Left lung (tissue), 14 donors: ENCODE data around the gene TLCD2. TPM values are rescaled to one million over a fixed set of nuclear protein-coding genes. Genes with fewer than 3 reads are reported as not detected.

ENCODE experiments used
- ATAC-seq: fragments of 200-7000 bp; cut with Tn5 transposase; one replicate; pipeline ENCODE4 v1.9.1; 2020; ENCODE audit warnings: moderate library complexity
- DNase-seq, 4 donors: peaks; one replicate each; pipeline ENCODE4 v3.0.0-alpha.2; 2013 to 2020
- H3K27ac ChIP-seq, 2 donors: fragments of 200-600 bp; sonication (generic) in 1 of 2; one replicate each; pipeline versions ENCODE4 v1.5.0 to v1.8.0; 2020 to 2021
- H3K27me3 ChIP-seq, 2 donors: fragments of 200-600 bp; sonication (generic) in 1 of 2; one replicate each; pipeline versions ENCODE4 v1.5.0 to v1.8.0; 2020 to 2021
- H3K36me3 ChIP-seq, 2 donors: fragments of 200-600 bp; sonication (generic) in 1 of 2; one replicate each; pipeline versions ENCODE4 v1.5.0 to v1.8.0; 2020 to 2021
- H3K4me1 ChIP-seq, 2 donors: fragments of 200-600 bp; one replicate each; pipeline ENCODE4 v1.8.0; 2021
- H3K4me3 ChIP-seq, 2 donors: fragments of 200-600 bp; sonication (generic) in 1 of 2; one replicate each; pipeline versions ENCODE4 v1.5.0 to v1.8.0; 2020 to 2021; ENCODE audit warnings: mild to moderate bottlenecking in 1 of 2
- H3K9me3 ChIP-seq, 2 donors: fragments of 200-600 bp; sonication (generic) in 1 of 2; one replicate each; pipeline versions ENCODE4 v1.5.0 to v1.8.0; 2020 to 2021
- intact Hi-C, 2 donors: fragments of 100-400 bp; cut with DNase I; formaldehyde crosslinking; loops; one replicate each; pipeline versions ENCODE4 v1.11.2 to v1.14.2; 2022
- long read RNA-seq, 12 donors: library from polyadenylated mRNA in 2 of 12; unstranded in 2 of 12; transcript quantifications; one replicate each; pipeline ENCODE4 v2.0.0 and lab custom pipeline, GENCODE V29; 2019 to 2026
- polyA plus RNA-seq, 6 donors: library from polyadenylated mRNA; unstranded; fragments of 120-200 nt; gene quantifications; one replicate each; pipeline ENCODE4 v1.2.1, GENCODE V29; 2013; ENCODE audit not compliant: insufficient read length in 6 of 6
- total RNA-seq, 2 donors: library from RNA; stranded (reverse); fragmentation: NEBNext Ultra II Directional; extraction: Animal tissue kit (Norgen Biotek cat#: 25700); gene quantifications; one replicate each; pipeline ENCODE4 v1.2.1, GENCODE V29; 2021
- TF ChIP-seq, protein P1 (sequence below), 2 donors: fragments of 200-600 bp; sonication (generic) in 1 of 2; IDR thresholded peaks; one replicate each; pipeline versions ENCODE4 v1.5.0 to v1.8.0; 2021; ENCODE audit warnings: antibody characterized with exemption in 2 of 2
- donor health status: DM: no; HTN: yes; CAD: no.
- donor health status: DM: no; HTN: no; CAD: no.

The TLCD2 gene, protein sequence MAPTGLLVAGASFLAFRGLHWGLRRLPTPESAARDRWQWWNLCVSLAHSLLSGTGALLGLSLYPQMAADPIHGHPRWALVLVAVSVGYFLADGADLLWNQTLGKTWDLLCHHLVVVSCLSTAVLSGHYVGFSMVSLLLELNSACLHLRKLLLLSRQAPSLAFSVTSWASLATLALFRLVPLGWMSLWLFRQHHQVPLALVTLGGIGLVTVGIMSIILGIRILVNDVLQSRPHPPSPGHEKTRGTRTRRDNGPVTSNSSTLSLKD
- total RNA-seq (10 to 100 TPM in 1 of 2 donors, 1 to 10 TPM in 1; 7.3 to 14.4 TPM), polyA plus RNA-seq (10 to 100 TPM in 3 of 6 donors, 1 to 10 TPM in 3; 8.3 to 12.8 (median 10.4) TPM)
- long read RNA-seq, donor 1, full-length matches to known transcripts, result 5 of 5 reads
- long read RNA-seq, donor 1, partial matches to known transcripts, result 0 of 5 reads
- long read RNA-seq, donor 1, other reads (novel, unspliced or antisense), result 0 of 5 reads
- long read RNA-seq, donor 2, full-length matches to known transcripts, result 2 of 2 reads
- long read RNA-seq, donor 2, partial matches to known transcripts, result 0 of 2 reads
- long read RNA-seq, donor 2, other reads (novel, unspliced or antisense), result 0 of 2 reads
- long read RNA-seq, donor 3, result 0 reads
- long read RNA-seq, donor 4, partial matches to known transcripts, result 0 of 3 reads
- long read RNA-seq, donor 4, other reads (novel, unspliced or antisense), result 3 of 3 reads
- long read RNA-seq, donor 5, full-length matches to known transcripts, result 3 of 3 reads
- long read RNA-seq, donor 5, partial matches to known transcripts, result 0 of 3 reads
- long read RNA-seq, donor 5, other reads (novel, unspliced or antisense), result 0 of 3 reads
- long read RNA-seq, donor 6, result 0 reads
- long read RNA-seq, donor 7, full-length matches to known transcripts, result 1 of 1 reads
- long read RNA-seq, donor 7, partial matches to known transcripts, result 0 of 1 reads
- long read RNA-seq, donor 7, other reads (novel, unspliced or antisense), result 0 of 1 reads
- long read RNA-seq, donor 8, full-length matches to known transcripts, result 3 of 3 reads
- long read RNA-seq, donor 8, partial matches to known transcripts, result 0 of 3 reads
- long read RNA-seq, donor 8, other reads (novel, unspliced or antisense), result 0 of 3 reads
- long read RNA-seq, donor 9, result 0 reads
- long read RNA-seq, donor 10, full-length matches to known transcripts, result 1 of 1 reads
- long read RNA-seq, donor 10, partial matches to known transcripts, result 0 of 1 reads
- long read RNA-seq, donor 10, other reads (novel, unspliced or antisense), result 0 of 1 reads
- long read RNA-seq, donor 11, result 0 reads
- long read RNA-seq, donor 12, full-length matches to known transcripts, result 1 of 1 reads
- long read RNA-seq, donor 12, partial matches to known transcripts, result 0 of 1 reads
- long read RNA-seq, donor 12, other reads (novel, unspliced or antisense), result 0 of 1 reads

DNA sequence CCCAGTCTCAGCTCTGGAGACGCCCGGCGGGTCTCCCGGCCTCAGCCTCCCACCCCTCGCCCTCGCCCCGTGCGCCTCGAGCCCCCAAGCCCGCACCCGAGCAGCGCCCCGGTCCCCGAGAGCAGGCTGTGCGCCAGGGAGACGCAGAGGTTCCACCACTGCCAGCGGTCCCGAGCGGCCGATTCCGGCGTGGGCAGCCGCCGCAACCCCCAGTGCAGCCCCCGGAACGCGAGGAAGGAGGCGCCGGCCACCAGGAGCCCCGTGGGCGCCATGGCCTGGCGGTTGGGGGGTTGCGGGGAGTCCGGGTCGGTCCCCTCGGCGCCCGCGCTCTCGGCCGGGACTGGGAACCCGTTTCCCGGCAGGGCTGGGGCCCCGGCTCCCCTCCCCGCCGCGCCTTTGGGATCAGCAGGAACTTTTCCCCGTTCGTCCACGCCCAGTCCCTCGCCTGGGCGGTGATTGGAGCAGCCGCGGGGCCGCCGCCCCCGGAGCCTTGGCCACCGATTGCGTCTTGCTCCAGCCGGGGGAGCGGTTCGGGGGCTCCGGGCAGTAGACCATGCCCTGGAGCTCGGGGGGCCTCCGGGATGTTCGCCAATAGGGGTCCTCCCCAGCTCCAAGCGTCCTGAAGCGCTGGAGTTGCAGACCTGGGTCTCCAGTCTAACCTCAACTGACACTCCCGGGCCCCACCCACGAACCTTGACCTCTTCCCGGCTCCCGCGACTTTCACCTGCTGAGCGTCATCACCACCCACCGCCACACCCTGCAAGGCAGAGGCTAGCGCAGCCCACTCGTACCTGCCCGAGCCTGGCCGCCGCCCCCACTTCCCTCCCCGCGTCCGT, at the start of gene TLCD2:
TLCD2 (minus strand) TSS at position 407 of the 836 bp plus-strand sequence; CDS start at position 272, 135 bp downstream.
- ATAC-seq (peak; percentile 72), DNase-seq (peak; percentile 46 to 92 (median 76))
- H3K27ac ChIP-seq, result peak within 1 kb of the TSS; percentile 64 to 68
- no peaks in the 10 kb centered on the region for H3K9me3 ChIP-seq
- peaks cover 43 to 68% of the 10 kb centered on the region in 2 donors for H3K4me1 ChIP-seq
- peaks cover 0 to 16% of the 10 kb centered on the region in 2 donors for H3K27me3 ChIP-seq
- peak within 1 kb of the TSS; percentile 64 to 73 for H3K4me3 ChIP-seq
- intact Hi-C loops, result no loop called here
- peaks cover 0 to 45% of the 10 kb centered on the region in 2 donors for H3K36me3 ChIP-seq
- TF ChIP-seq, protein P1, sequence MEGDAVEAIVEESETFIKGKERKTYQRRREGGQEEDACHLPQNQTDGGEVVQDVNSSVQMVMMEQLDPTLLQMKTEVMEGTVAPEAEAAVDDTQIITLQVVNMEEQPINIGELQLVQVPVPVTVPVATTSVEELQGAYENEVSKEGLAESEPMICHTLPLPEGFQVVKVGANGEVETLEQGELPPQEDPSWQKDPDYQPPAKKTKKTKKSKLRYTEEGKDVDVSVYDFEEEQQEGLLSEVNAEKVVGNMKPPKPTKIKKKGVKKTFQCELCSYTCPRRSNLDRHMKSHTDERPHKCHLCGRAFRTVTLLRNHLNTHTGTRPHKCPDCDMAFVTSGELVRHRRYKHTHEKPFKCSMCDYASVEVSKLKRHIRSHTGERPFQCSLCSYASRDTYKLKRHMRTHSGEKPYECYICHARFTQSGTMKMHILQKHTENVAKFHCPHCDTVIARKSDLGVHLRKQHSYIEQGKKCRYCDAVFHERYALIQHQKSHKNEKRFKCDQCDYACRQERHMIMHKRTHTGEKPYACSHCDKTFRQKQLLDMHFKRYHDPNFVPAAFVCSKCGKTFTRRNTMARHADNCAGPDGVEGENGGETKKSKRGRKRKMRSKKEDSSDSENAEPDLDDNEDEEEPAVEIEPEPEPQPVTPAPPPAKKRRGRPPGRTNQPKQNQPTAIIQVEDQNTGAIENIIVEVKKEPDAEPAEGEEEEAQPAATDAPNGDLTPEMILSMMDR (IDR thresholded peaks at IDR 0.05), result no peak

DNA sequence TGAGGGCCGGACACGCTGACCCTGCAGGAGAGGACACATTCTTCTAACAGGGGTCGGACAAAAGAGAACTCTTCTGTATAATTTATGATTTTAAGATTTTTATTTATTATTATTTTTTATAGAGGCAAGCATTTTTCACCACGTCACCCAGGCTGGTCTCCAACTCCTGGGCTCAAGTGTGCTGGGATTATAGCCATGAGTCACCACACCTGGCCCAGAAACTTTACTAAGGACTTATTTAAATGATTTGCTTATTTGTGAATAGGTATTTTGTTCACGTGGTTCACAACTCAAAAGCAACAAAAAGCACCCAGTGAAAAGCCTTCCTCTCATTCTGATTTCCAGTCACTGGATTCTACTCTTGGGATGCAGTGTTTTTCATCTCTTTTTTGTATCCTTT, 49.4 kb upstream of the TLCD2 start:
- TF ChIP-seq, protein P1 (IDR thresholded peaks at IDR 0.05), result no peak
- Histone ChIP-seq H3K4me1 (peaks cover 6 to 48% of the 10 kb centered on the region in 2 donors), H3K9me3 (no peaks in the 10 kb centered on the region), H3K36me3 (no peaks in the 10 kb centered on the region), H3K27me3 (no peaks in the 10 kb centered on the region), H3K27ac (peak overlapping the region; percentile 43 to 53), H3K4me3 (no peak overlapping the region)
- ATAC-seq, result peak; percentile 37
- intact Hi-C loops, result no loop called here
- no peak for DNase-seq

DNA sequence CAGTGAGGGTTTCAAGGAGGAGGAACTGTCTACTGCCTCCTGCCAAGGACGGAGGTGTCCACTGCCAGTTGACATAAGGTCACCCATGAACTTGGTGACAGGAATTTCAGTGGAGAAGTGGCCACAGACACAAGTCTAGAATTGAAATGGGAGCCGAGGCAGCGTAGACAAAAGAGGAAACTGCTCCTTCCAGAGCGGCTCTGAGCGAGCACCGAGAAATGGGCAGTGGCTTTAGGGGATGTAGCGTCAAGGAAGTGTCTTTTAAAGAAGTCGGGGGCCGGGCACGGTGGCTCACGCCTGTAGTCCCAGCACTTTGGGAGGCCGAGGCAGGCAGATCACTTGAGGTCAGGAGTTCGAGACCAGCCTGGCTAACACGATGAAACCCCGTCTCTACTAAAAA, 48.6 kb upstream of the TLCD2 start:
- Histone ChIP-seq H3K9me3 (no peaks in the 10 kb centered on the region), H3K4me1 (peaks cover under 1 to 47% of the 10 kb centered on the region in 2 donors), H3K4me3 (no peak overlapping the region), H3K36me3 (no peaks in the 10 kb centered on the region), H3K27ac (peak overlapping the region; percentile 43 to 53), H3K27me3 (no peaks in the 10 kb centered on the region)
- intact Hi-C loops, result no loop called here
- DNase-seq (peak in 1 of 4 donors; percentile 63), ATAC-seq (peak; percentile 12)
- TF ChIP-seq, protein P1 (IDR thresholded peaks at IDR 0.05), result no peak

DNA sequence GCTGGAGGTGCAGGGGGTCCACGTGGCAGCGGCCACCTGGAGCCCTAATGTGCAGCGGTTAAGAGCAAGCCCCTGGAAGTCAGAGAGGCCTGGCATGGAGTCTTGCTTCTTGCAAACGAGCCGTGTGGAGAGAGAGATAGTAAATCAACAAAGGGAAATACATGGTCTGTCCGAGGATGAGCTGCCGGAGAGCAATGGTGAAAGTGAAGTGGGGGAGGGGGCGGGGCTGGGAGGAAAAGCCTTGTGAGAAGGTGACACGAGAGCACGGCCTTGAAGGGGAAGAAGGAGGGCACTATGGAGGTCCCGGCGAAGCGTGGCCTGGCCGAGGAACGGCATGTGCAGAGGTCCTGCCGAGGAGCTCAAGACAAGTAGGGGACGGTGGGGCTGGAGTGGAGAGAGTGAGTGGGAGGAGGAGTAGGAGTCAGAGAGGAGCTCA, 45.7 kb upstream of the TLCD2 start:
- Histone ChIP-seq H3K36me3 (no peaks in the 10 kb centered on the region), H3K9me3 (no peaks in the 10 kb centered on the region), H3K4me3 (no peak overlapping the region), H3K27ac (no peak overlapping the region), H3K4me1 (peaks cover 0 to 48% of the 10 kb centered on the region in 2 donors), H3K27me3 (no peaks in the 10 kb centered on the region)
- intact Hi-C loops, result no loop called here
- ATAC-seq, result no peak
- TF ChIP-seq, protein P1 (IDR thresholded peaks at IDR 0.05), result no peak
- DNase-seq, result no peak
